HUES64 (cell line): Measurements from ENCODE around the gene KCNK10.
A peak's percentile ranks its signal among the peaks of the same experiment; 100 is the strongest.

Source experiments
- H3K27ac ChIP-seq: 2 replicates; pipeline ENCODE4 v1.7.0; 2013; ENCODE audit warnings: low read depth, low read length, inconsistent platforms
- H3K27me3 ChIP-seq: 2 replicates; pipeline ENCODE4 v1.6.1; 2013; ENCODE audit warnings: mild to moderate bottlenecking, low read length; ENCODE audit not compliant: insufficient read depth
- H3K36me3 ChIP-seq: 2 replicates; pipeline ENCODE4 v1.6.1; 2013; ENCODE audit warnings: mild to moderate bottlenecking, low read length; ENCODE audit not compliant: insufficient read depth
- H3K4me1 ChIP-seq: 2 replicates; pipeline ENCODE4 v1.6.1; 2013; ENCODE audit warnings: mild to moderate bottlenecking, low read length, moderate library complexity; ENCODE audit not compliant: insufficient read depth
- H3K4me3 ChIP-seq: 2 replicates; pipeline ENCODE4 v1.5.1; 2013; ENCODE audit warnings: mild to moderate bottlenecking, low read length, moderate library complexity
- H3K9ac ChIP-seq: 2 replicates; pipeline ENCODE4 v1.6.1; 2013; ENCODE audit warnings: mild to moderate bottlenecking, low read depth, low read length
- H3K9me3 ChIP-seq: 2 replicates; pipeline ENCODE4 v1.6.1; 2013; ENCODE audit warnings: low read depth, low read length; ENCODE audit not compliant: insufficient read depth
- WGBS: fragments of 150-250, 120-280 bp; methylation state at CpG from one replicate; pipeline ENCODE4 v1.1.7; 2013; ENCODE audit warnings: missing lambda C conversion rate; 5-methylcytosine and 5-hydroxymethylcytosine counted together

Gene KCNK10

DNA sequence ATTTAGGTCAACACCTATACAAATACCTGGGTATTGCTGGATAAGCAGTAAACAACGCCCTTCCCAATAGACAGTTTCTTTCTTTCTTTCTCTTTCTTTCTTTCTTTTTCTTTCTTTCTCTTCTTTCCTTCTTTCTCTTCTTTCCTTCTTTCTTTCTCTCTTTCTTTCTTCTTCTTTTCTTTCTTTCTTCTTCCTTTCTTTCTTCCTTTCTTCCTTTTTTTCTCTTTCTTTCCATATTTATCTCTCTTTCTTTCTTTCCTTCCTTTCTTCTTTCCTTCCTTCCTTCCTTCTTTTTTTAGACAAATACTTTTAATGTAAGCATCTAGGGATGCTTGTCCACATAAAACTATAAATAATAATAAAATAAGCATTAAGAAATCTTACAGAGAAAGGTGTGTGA, 123.2 kb downstream of the KCNK10 start:
- H3K9ac ChIP-seq: no peak overlapping the region
- 95% methylated on average over 1 of the region's 1 CpG for WGBS
- H3K36me3 ChIP-seq: no peaks in the 10 kb centered on the region
- no peaks in the 10 kb centered on the region for H3K27me3 ChIP-seq
- H3K27ac ChIP-seq: no peak overlapping the region
- H3K9me3 ChIP-seq: no peaks in the 10 kb centered on the region
- H3K4me1 ChIP-seq: peaks cover 6% of the 10 kb centered on the region; the same call in 1 of the 2 replicates
- no peak overlapping the region for H3K4me3 ChIP-seq

- no peaks in the 10 kb centered on the region for H3K27me3 ChIP-seq
- peaks cover 6% of the 10 kb centered on the region; the same call in 1 of the 2 replicates for H3K4me1 ChIP-seq
- H3K4me3 ChIP-seq: no peak overlapping the region
- H3K27ac ChIP-seq: no peak overlapping the region
- no peaks in the 10 kb centered on the region for H3K9me3 ChIP-seq
- H3K9ac ChIP-seq: no peak overlapping the region
- no peaks in the 10 kb centered on the region for H3K36me3 ChIP-seq
- 95% methylated on average over 1 of the region's 1 CpG for WGBS
Observed at GRCh38 chr14:88198446-88198845, 124.6 kb downstream of the KCNK10 start.

DNA sequence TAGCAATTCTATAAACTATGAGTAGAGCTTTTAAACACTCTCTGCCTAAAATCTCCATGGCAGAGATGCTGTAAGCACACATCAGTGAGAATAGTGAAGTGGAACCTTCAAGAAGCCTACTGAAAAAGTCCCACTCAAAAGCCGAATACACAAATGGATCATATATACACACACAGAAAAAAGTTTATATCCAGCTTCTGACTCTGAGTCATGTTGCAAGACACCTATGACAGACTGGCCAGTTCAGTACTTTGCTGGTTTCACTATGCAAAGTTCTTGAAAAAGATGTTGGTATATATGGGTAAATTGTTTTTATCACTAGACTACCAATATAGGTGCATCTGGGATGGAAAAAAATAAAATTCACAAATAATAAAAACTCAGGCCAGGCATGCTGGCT, 126.1 kb downstream of the KCNK10 start:
- no peaks in the 10 kb centered on the region for H3K9me3 ChIP-seq
- no peaks in the 10 kb centered on the region for H3K27me3 ChIP-seq
- H3K9ac ChIP-seq: no peak overlapping the region
- H3K27ac ChIP-seq: no peak overlapping the region
- no peak overlapping the region for H3K4me3 ChIP-seq
- WGBS: 100% methylated on average over 1 of the region's 1 CpG
- peaks cover 9% of the 10 kb centered on the region; the same call in 1 of the 2 replicates for H3K4me1 ChIP-seq
- H3K36me3 ChIP-seq: no peaks in the 10 kb centered on the region

- peaks cover 16% of the 10 kb centered on the region; the same call in 1 of the 2 replicates for H3K4me1 ChIP-seq
- no peak overlapping the region for H3K27ac ChIP-seq
- no peak overlapping the region for H3K4me3 ChIP-seq
- no peak overlapping the region for H3K9ac ChIP-seq
- no peaks in the 10 kb centered on the region for H3K9me3 ChIP-seq
- WGBS: 95% methylated on average over 4 of the region's 7 CpGs
- no peaks in the 10 kb centered on the region for H3K27me3 ChIP-seq
- H3K36me3 ChIP-seq: no peaks in the 10 kb centered on the region
Observed at GRCh38 chr14:88196116-88196890, 126.8 kb downstream of the KCNK10 start.

- H3K27me3 ChIP-seq: no peaks in the 10 kb centered on the region
- no peak overlapping the region for H3K9ac ChIP-seq
- no peaks in the 10 kb centered on the region for H3K9me3 ChIP-seq
- no peak overlapping the region for H3K27ac ChIP-seq
- H3K36me3 ChIP-seq: no peaks in the 10 kb centered on the region
- WGBS: 74% methylated on average over 7 of the region's 7 CpGs
- no peak overlapping the region for H3K4me3 ChIP-seq
- peaks cover 16% of the 10 kb centered on the region; the same call in 1 of the 2 replicates for H3K4me1 ChIP-seq
Observed at GRCh38 chr14:88195676-88196075, 127.4 kb downstream of the KCNK10 start.

DNA sequence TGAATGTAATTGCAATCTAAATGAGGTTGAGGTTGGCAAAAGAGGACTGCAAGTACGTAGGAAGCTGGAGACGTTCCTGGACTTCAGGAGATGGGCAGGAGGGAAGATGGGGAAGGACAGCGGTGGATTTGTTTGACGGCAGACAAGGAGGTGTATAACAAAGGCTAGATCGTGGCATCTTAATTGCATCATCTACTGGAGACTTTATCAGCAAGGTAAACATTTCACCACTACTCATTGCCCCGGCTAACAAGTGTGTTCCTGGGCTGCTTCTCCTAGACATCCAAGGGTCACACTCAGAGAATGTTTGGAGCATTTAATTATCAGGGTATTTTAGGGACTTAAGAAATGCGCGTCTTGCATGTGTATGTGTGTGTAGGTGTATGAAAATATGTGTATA, 128.5 kb downstream of the KCNK10 start:
- Histone ChIP-seq H3K4me3 (no peak overlapping the region), H3K27ac (no peak overlapping the region), H3K27me3 (no peaks in the 10 kb centered on the region), H3K36me3 (no peaks in the 10 kb centered on the region), H3K4me1 (peaks cover 16% of the 10 kb centered on the region; the same call in 1 of the 2 replicates), H3K9me3 (no peaks in the 10 kb centered on the region), H3K9ac (no peak overlapping the region)
- WGBS: 87% methylated on average over 8 of the region's 8 CpGs

GRCh38 chr14:88191605-88192004, 131.5 kb downstream of the KCNK10 start:
- H3K27ac ChIP-seq: no peak overlapping the region
- no peak overlapping the region for H3K9ac ChIP-seq
- peaks cover 16% of the 10 kb centered on the region for H3K4me1 ChIP-seq
- no peaks in the 10 kb centered on the region for H3K36me3 ChIP-seq
- no peak overlapping the region for H3K4me3 ChIP-seq
- WGBS: 51% methylated on average over 2 of the region's 2 CpGs
- H3K9me3 ChIP-seq: no peaks in the 10 kb centered on the region
- no peaks in the 10 kb centered on the region for H3K27me3 ChIP-seq

DNA sequence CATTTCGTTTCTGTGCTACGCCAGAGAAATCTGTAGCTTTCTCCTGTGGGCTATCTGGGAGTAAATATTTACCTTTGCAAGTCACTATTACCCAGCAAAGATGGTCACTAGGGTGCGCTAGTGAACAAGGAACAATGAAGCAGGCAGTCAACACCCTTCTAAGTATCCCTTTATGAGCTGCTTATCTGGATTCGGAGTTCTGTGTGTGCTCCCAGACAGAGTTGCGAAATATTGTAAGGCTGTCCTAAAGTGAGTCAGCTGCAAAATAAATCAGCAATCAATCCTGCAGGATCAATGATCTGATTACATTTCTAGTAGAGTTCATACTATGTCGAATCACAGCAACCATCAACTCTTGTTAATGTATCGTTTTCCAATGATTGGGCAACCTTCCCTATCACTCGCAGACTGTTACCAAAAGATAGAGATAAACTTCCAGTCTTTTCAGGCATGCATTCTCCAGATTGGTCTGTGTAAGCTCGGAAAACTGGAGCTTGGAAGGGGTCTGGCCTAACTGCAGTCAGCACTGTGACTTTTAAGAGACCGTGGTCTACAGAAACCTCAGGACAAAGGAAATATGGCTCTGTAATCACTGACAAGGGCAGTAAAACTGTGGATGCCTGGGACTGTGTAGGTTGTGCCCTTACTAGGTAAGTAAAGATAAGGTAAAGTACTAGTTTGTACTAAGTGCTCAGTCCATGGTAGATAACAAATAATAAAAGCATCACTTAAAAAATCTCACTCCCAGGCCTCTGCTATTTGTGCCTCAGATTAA, 133.5 kb downstream of the KCNK10 start:
- WGBS: 64% methylated on average over 10 of the region's 10 CpGs
- peak overlapping the region; percentile 30 for H3K4me3 ChIP-seq

DNA sequence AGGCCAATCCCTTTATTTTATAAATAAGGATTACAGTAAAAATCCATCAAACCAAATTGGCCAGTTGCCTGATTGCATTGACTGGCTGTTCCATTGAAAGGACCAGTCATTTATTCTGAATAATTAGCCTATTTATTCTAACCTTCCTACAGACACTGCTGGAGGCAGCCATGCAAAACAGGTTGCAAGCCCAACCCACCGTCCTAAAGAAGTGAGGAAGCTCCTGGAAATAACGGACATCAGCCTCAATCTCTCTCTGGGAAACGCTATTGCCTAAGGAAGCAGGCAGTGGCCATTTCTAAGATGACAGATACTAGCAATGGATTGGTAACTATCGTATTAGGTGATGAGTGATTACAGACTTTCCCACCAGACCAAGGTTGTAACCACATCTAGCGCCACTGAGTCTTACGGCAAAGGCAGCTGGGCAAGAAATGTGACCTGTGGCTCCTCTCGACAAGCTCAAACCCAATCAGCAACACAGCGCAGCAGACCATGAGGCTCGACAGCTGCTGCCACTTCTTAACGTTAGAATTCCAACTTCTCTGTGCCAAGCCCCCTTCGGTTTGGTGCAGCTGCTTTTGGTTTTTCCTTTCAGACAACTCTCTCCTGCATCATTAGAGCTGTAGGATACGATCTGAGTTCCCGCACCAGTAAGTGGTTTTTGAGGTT, 134.2 kb downstream of the KCNK10 start:
- no peaks in the 10 kb centered on the region for H3K36me3 ChIP-seq
- no peaks in the 10 kb centered on the region for H3K27me3 ChIP-seq
- H3K9ac ChIP-seq: no peak overlapping the region; the same call in 1 of the 2 replicates
- H3K9me3 ChIP-seq: no peaks in the 10 kb centered on the region
- peaks cover 10% of the 10 kb centered on the region for H3K4me1 ChIP-seq
- H3K4me3 ChIP-seq: peak overlapping the region; percentile 30
- no peak overlapping the region for H3K27ac ChIP-seq
- 46% methylated on average over 13 of the region's 13 CpGs for whole genome bisulfite sequencing

More for the DNA sequence above, 133.5 kb downstream of the KCNK10 start:
- Histone ChIP-seq H3K9ac (no peak overlapping the region; the same call in 1 of the 2 replicates), H3K27ac (no peak overlapping the region), H3K9me3 (no peaks in the 10 kb centered on the region), H3K27me3 (no peaks in the 10 kb centered on the region), H3K4me1 (peaks cover 10% of the 10 kb centered on the region), H3K36me3 (no peaks in the 10 kb centered on the region)

GRCh38 chr14:88185843-88186242, 137.2 kb downstream of the KCNK10 start:
- 97% methylated on average over 22 of the region's 22 CpGs for WGBS
- H3K36me3 ChIP-seq: no peaks in the 10 kb centered on the region
- H3K4me1 ChIP-seq: peaks cover 4% of the 10 kb centered on the region
- H3K9me3 ChIP-seq: no peaks in the 10 kb centered on the region
- H3K27me3 ChIP-seq: no peaks in the 10 kb centered on the region
- H3K4me3 ChIP-seq: no peak overlapping the region
- no peak overlapping the region for H3K9ac ChIP-seq
- H3K27ac ChIP-seq: no peak overlapping the region

DNA sequence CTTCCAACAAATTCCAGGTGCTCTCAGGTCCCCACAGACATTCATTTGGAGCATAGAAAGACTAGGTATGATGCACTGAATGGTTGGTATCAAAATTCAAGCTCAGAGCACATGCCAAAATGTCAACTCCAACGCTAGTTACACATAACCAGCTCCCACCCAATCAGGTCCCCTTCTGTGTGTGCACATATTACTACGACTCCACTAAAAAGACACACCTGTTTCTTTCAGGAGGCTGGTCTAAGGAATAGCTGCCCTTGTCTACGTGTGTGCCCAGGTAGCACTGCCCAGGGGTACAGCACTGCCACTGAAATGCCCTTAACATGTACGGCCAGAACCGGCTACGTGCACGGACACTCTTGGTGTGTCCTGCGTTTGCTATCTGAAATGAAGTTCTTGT, 138.1 kb downstream of the KCNK10 start:
- 94% methylated on average over 8 of the region's 8 CpGs for WGBS
- H3K27ac ChIP-seq: no peak overlapping the region
- H3K36me3 ChIP-seq: no peaks in the 10 kb centered on the region
- no peaks in the 10 kb centered on the region for H3K9me3 ChIP-seq
- H3K27me3 ChIP-seq: no peaks in the 10 kb centered on the region
- no peak overlapping the region for H3K9ac ChIP-seq
- no peak overlapping the region for H3K4me3 ChIP-seq
- peaks cover 4% of the 10 kb centered on the region for H3K4me1 ChIP-seq
